Sigmoid colon (tissue), 4 donors: ENCODE measurements around the gene MIPEP.

ENCODE experiments used
- POLR2A ChIP-seq, 2 donors: fragments of 450-650 bp; IDR thresholded peaks; one replicate each; pipeline ENCODE4 v1.6.1; 2016; ENCODE audit warnings: antibody characterized with exemption in 2 of 2, mild to moderate bottlenecking in 2 of 2, moderate library complexity in 2 of 2
- POLR2AphosphoS5 ChIP-seq, 4 donors: sonication (generic); formaldehyde crosslinking; IDR thresholded peaks; one replicate each; pipeline ENCODE4 v1.6.1; 2017; ENCODE audit warnings: antibody characterized with exemption in 4 of 4
- TF ChIP-seq, protein P1 (sequence below), 4 experiments: fragments of 450-650 bp in 3 of 4; fragments of 200-600 bp in 1 of 4; IDR thresholded peaks; one replicate each; pipeline ENCODE4 v1.5.1; 2016 to 2019; ENCODE audit warnings: antibody characterized with exemption in 4 of 4, mild to moderate bottlenecking in 3 of 4, moderate library complexity in 2 of 4

DNA sequence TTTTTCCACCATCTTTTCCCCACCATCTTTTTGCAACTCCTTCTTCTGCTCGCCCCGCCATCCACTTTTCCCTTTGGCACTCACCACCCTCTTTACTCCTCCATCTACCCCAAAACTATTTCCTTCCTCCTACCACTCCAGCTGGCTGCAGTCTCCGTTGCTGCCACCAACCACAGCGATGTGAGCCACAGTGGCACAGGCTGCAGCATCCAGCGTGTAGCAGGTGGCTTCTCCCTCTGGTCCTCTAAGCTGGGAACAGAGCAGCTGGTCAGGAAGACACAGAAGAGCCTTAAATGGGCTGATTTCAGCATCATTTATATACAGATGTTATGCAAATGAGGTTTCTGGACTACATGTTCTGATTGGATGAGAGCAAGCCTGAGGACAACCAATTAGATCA, 174.5 kb downstream of the MIPEP start:
- TF ChIP-seq, protein P1, sequence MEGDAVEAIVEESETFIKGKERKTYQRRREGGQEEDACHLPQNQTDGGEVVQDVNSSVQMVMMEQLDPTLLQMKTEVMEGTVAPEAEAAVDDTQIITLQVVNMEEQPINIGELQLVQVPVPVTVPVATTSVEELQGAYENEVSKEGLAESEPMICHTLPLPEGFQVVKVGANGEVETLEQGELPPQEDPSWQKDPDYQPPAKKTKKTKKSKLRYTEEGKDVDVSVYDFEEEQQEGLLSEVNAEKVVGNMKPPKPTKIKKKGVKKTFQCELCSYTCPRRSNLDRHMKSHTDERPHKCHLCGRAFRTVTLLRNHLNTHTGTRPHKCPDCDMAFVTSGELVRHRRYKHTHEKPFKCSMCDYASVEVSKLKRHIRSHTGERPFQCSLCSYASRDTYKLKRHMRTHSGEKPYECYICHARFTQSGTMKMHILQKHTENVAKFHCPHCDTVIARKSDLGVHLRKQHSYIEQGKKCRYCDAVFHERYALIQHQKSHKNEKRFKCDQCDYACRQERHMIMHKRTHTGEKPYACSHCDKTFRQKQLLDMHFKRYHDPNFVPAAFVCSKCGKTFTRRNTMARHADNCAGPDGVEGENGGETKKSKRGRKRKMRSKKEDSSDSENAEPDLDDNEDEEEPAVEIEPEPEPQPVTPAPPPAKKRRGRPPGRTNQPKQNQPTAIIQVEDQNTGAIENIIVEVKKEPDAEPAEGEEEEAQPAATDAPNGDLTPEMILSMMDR (IDR thresholded peaks at IDR 0.05), result no peak
- TF ChIP-seq POLR2A (IDR thresholded peaks at IDR 0.05) (no peak), POLR2AphosphoS5 (IDR thresholded peaks at IDR 0.05) (no peak)
